ENCODE results near the gene ANKRD65.

ANKRD65 gene

DNA sequence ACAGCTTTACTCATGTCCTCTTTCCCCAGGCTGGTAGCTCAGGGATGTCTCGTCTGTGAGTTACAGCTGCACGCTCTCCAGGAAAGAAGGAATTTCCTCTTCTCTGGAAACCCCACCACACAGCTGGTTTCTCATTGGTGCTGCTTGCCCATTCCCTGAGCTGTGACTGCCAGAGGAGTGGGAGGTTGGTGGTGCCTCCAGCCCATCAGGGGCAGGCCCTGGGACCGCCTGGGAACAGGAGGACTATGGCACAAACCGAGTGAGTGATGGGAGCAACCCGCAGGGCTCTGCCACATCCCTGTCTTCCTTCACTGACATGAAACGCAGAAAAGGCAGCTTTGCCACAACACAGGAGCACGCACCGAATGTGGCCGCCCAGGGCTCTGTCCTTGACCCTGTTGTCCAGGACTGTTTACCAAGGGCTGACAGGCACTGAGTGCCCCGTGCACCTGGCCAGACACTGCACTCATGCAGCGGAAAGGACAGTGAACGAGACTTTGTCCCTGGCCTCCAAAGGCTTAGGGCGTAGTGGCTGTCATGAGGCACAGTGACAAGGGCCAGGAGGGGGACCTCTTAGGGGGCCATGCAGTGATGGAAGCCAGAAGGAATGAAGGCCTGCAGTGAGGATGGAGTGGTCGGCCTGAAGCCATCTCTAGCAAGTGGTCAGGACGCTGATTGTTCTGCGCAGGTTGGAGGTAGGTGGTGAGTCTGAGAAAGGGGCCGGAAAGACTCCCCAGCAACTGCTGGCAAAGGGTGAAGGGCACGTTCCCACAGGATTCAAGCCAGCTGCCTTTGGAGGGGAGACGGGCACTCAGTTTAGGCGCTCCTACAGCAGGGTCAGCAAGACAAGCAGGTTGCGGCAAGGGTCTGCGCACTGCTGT lies 20.3 kb downstream of the ANKRD65 start:
- TF ChIP-seq, protein P1, sequence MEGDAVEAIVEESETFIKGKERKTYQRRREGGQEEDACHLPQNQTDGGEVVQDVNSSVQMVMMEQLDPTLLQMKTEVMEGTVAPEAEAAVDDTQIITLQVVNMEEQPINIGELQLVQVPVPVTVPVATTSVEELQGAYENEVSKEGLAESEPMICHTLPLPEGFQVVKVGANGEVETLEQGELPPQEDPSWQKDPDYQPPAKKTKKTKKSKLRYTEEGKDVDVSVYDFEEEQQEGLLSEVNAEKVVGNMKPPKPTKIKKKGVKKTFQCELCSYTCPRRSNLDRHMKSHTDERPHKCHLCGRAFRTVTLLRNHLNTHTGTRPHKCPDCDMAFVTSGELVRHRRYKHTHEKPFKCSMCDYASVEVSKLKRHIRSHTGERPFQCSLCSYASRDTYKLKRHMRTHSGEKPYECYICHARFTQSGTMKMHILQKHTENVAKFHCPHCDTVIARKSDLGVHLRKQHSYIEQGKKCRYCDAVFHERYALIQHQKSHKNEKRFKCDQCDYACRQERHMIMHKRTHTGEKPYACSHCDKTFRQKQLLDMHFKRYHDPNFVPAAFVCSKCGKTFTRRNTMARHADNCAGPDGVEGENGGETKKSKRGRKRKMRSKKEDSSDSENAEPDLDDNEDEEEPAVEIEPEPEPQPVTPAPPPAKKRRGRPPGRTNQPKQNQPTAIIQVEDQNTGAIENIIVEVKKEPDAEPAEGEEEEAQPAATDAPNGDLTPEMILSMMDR (IDR thresholded peaks at IDR 0.05; ENCODE audit: low read depth, low read length): no peak
- DNase-seq (ENCODE audit: extremely low read depth, low read depth): no peak

DNA sequence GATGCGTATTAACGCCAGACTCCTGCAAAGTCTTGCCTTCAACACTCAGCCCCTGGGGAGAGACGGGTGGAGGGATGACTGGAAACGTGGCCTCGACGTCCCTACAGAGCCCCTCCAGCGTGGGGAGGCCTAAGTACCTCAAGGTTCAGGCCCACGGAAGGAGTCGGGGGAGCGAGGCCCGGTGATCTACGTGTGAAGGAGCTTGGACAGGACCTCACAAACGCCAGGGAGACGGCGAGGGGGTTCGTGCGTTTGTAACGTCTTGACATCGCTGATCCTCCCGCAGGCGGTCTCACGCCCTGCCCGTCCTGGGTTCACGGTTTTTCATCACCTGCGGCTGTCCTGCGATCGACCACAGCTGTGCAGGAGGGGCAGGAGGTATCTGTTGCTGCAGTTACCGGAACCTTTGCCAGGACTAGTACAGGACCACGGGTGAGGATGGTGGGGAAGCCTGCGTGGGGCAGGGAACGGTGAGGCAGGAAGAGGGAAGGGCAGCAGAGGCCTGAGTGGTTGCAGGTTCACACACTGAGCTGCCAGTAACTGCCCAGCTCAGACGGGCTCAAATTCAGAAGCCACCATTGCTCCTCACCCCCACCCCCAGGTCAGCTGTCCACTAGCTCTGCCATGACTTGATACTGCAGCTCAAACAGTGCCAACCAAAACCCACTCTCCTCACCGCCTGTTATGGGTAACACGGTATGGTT lies 21.1 kb downstream of the ANKRD65 start:
- TF ChIP-seq, protein P1 (IDR thresholded peaks at IDR 0.05; ENCODE audit: low read depth, low read length): no peak
- no peak for DNase-seq (ENCODE audit: extremely low read depth, low read depth)

DNA sequence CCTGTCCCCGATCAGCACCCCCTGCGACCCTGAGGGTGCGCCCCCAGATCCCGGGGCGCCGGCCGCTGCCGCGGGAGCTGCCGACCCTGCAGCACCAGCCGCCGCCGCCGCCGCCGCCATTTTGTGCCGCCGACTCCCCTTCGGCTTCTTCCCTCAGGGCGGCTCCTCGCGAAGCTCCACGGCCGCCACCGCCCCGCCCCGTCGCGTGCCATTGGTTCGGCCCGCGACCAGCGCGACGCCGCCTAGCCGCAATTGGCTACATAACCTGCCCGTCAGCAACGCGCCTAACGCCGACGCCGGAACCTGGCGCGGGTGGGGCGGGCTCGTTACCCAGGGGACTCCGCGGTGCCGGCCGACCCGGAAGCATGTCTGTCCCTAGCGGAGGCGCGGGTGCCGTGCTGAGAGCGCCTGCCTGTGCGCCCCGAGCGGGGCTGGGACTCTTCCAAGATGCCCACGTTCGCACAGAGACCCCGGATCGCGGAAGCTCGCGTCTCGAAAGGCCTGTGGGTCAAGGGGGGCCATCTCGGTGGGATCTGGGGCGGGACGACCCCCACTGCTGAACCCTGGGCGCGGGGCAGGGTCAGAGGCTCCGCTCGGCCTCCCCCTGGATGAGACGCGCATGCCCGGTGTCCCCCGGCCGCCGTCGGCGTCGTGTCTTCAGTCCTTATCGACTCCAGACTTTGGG lies 21.7 kb downstream of the ANKRD65 start, which contains the start of gene CCNL2:
CCNL2 (minus strand) TSS at position 149 of the 685 bp plus-strand sequence; CDS start at position 120, 29 bp downstream.
- DNase-seq (ENCODE audit: extremely low read depth, low read depth): peak; percentile 98
- TF ChIP-seq, protein P1 (IDR thresholded peaks at IDR 0.05; ENCODE audit: low read depth, low read length): peak; percentile 43

DNA sequence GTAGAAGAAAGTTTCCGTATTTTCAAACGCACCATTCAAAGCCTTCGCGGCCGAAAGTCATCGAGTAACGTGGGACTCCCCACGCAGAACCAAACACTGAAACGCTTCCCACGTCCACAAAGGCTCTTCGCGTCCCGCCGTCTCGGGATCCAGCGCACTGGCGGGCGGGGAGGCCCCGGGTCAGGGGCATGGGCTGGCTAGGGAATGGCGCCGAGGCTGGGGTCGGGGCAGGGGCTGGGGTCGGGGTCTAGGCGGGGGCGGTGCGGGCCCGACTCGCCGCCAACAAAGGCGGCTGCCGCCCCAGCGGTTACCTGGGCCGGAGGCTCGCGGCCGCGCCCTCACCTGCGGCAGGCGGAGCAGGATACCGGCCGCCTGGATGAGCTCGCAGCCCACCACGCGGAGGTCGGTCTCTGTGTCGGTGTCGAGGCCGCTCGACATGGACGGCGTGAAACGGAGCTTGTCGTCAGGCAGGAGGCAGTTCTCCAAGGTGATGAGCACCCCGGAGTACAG lies 22.3 kb downstream of the ANKRD65 start:
- TF ChIP-seq, protein P1 (IDR thresholded peaks at IDR 0.05; ENCODE audit: low read depth, low read length): no peak
- no peak for DNase-seq (ENCODE audit: extremely low read depth, low read depth)

DNA sequence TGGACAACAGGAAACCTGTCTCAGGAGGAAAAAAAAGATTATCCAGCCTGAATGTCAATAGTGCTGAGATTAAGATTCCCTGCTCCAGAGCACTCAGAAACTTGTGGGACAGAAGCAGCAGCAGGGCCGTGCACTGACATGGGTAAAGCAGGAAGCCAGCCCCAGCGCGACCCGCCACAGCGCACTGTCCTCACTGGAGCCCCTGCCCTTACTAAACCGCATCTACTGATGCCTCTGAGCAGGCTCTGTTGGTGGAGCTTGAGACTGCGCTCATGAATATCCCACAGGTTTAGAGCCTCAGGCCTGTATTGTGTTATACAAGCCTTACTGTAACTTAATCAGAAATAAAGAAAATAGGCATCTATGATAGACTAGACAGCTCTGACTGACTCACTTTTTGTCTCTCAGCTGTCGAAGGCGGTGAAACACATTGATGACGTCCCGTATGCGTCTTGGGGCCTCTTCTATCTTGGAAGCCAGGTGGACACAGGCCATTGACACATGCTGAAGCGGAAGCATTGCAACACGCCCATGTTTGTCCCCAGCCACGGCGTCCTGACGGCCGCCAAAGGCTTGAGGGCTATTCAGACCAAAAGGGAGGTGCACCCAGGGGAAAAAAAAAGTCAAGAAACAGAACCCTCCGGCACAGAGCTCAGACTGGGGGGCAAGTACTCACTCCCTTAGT lies 23.1 kb downstream of the ANKRD65 start:
- DNase-seq (ENCODE audit: extremely low read depth, low read depth): no peak
- TF ChIP-seq, protein P1 (IDR thresholded peaks at IDR 0.05; ENCODE audit: low read depth, low read length): no peak

DNA sequence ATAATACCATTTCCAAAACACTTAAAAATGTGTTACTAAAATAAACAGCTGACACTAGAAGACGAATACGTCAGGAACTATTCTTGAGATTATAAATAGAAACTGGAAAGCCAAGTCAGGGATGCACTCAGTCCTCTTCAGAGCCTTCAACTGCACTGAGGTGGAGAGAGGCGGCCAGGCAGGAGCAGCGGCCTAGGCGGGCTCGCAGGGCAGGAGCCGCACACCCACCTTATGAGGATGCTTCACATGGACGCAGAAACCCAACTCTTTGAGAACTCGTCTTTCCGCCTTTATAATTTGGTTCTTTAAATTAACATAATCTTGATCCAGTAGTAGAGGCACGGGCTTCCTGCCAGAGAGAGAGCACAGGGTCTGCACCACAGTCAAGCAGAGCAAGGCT lies 25.9 kb downstream of the ANKRD65 start:
- TF ChIP-seq, protein P1 (IDR thresholded peaks at IDR 0.05; ENCODE audit: low read depth, low read length): no peak
- DNase-seq (ENCODE audit: extremely low read depth, low read depth): no peak
